Measurements from ENCODE around the gene CADM2. TPM values are rescaled to one million over a fixed set of nuclear protein-coding genes. Genes with fewer than 3 reads are reported as not detected.

The CADM2 gene
- total and polyA plus RNA-seq, 2 experiments from 2014 or later: 13.3 to 47.5 TPM

- TF ChIP-seq STAT1 (IDR thresholded peaks at IDR 0.05; ENCODE audit: unreplicated experiment) (no peak), REST (IDR thresholded peaks at IDR 0.05; ENCODE audit: unreplicated experiment) (no peak), POLR2AphosphoS5 (IDR thresholded peaks at IDR 0.05; ENCODE audit: low read depth) (no peak), NANOG (IDR thresholded peaks at IDR 0.05; ENCODE audit: borderline replicate concordance) (no peak), JUNB (IDR thresholded peaks at IDR 0.05; ENCODE audit: unreplicated experiment) (no peak)
Observed at GRCh38 chr3:85159376-85159775, 200.6 kb downstream of the CADM2 start (continued).

GRCh38 chr3:85161544-85161943 lies 202.8 kb downstream of the CADM2 start:
- peak overlapping the region; percentile 78 for H3K27ac Mint-ChIP-seq
- no peak overlapping the region for H3K27ac ChIP-seq (ENCODE audit: low read depth)
- no peaks in the 10 kb centered on the region for H3K79me2 ChIP-seq (replicated peaks; ENCODE audit: insufficient read depth)
- no peaks in the 10 kb centered on the region for H4K20me1 ChIP-seq (replicated peaks; ENCODE audit: insufficient read depth)
- no peaks in the 10 kb centered on the region for H3K27me3 Mint-ChIP-seq (ENCODE audit: insufficient read depth, low read depth, poor library complexity)
- H3K36me3 ChIP-seq (ENCODE audit: insufficient read depth): no peaks in the 10 kb centered on the region
- no peak overlapping the region for H3K4me3 ChIP-seq
- no peaks in the 10 kb centered on the region for H3K27me3 ChIP-seq (ENCODE audit: insufficient read depth)
- TF ChIP-seq NANOG (IDR thresholded peaks at IDR 0.05; ENCODE audit: borderline replicate concordance): no peak
- TF ChIP-seq ETS1 (IDR thresholded peaks at IDR 0.05): no peak
- TF ChIP-seq JUNB (IDR thresholded peaks at IDR 0.05; ENCODE audit: unreplicated experiment): no peak
- no peak for TF ChIP-seq ZNF331 (CRISPR knock-in tag; IDR thresholded peaks at IDR 0.05; ENCODE audit: low read depth)
- no peak for TF ChIP-seq POLR2AphosphoS5 (IDR thresholded peaks at IDR 0.05; ENCODE audit: low read depth)
- no peak for TF ChIP-seq EZH2 (IDR thresholded peaks at IDR 0.05; ENCODE audit: low read depth, unreplicated experiment)
- no peak for TF ChIP-seq CTCF (conservative IDR thresholded peaks at IDR 0.05; ENCODE audit: low read depth in 2 of 2)
- TF ChIP-seq CREB1 (CRISPR knock-in tag; IDR thresholded peaks at IDR 0.05; ENCODE audit: low read depth): no peak
- TF ChIP-seq EZH2phosphoT487 (IDR thresholded peaks at IDR 0.05; ENCODE audit: unreplicated experiment): no peak
- no peak for TF ChIP-seq ZNF114 (CRISPR knock-in tag; IDR thresholded peaks at IDR 0.05)
- TF ChIP-seq STAT1 (IDR thresholded peaks at IDR 0.05; ENCODE audit: unreplicated experiment): no peak
- H3K4me1 Mint-ChIP-seq: peaks cover 10% of the 10 kb centered on the region
- no peak overlapping the region for H2AFZ ChIP-seq
- H3K9me2 ChIP-seq (ENCODE audit: insufficient read depth): no peaks in the 10 kb centered on the region
- H3K36me3 Mint-ChIP-seq (ENCODE audit: low read depth): no peaks in the 10 kb centered on the region
- no peak overlapping the region for H3K4me3 Mint-ChIP-seq
- ATAC-seq (no peak), DNase-seq (ENCODE audit: low spot score) (no peak)
- H3K4me2 ChIP-seq: no peak overlapping the region
- no peaks in the 10 kb centered on the region for H3K9me3 Mint-ChIP-seq
- no peaks in the 10 kb centered on the region for H3K4me1 ChIP-seq (ENCODE audit: insufficient read depth)
- H3F3A ChIP-seq (replicated peaks; ENCODE audit: low read depth): no peaks in the 10 kb centered on the region
